NCI-H2227 (cell line): ENCODE data around the gene C7orf33.
"Not testable (repeated sequence)": the region's sequence is repeated elsewhere in the genome, so short reads cannot be mapped to it uniquely, and the experiment has no call there.

Experiments used
- DNase-seq: peaks from one replicate; lab custom pipeline; 2025; ENCODE audit not compliant: unreplicated experiment; lab: John Stamatoyannopoulos, UW

Gene C7orf33, protein sequence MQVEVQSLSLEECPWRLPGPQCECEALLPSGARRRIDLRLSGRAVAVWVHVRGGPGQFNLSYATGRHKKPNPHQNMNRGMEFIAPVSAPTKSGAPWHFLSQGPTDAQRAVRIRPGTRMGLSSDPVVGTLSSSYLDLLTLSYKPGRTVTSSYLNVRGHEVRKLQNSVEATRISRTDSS

DNA sequence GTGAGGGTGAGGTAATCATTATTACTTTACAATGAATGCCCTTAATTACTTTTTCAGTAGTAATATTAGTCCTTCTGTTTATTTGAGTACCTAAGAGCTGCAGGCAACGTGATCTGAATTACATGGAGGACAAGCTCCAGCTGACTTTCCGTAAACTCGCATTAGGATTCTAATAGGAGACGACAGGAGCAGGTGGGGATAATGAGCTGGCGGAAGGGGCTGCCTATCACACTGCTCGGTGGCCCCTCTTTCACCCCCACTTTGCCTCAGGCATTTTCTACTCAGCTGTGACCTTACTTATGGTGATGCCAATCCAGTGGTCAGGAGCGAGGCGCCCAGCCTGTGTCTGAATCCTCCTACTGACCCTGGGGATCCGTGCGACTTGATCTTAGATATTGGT lies at the start of gene C7orf33:
C7orf33 (plus strand) TSS at position 296 of the 400 bp plus-strand sequence. CDS start 160 bp downstream, outside the sequence.
- no peak for DNase-seq

DNA sequence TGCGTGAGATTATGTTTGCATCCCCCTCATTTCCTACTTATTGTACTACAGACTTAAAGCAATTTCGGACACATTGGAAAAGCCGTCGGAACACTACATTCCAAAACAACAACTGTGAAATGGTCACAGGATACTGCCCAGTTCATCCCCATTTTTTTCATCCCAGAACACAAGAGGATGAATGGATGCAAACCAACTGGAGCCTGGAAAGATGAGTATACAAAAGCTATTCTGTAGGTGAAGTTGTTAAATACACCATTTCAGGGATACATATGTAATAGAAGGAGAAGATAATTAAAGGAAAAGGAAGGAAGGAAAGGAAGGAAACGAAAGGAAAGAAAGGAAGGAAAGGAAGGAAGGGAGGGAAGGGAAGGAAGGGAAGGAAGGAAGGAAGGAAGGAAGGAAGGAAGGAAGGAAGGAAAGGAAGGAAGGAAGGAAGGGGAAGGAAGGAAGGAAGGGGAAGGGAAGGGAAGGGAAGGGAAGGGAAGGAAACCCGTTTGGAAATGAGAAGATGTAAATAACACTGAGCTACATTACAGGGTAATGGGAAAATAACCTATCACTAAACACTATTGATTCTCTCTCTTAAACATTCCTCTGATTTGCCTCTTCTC lies 48.6 kb upstream of the C7orf33 start:
- no peak for DNase-seq

DNA sequence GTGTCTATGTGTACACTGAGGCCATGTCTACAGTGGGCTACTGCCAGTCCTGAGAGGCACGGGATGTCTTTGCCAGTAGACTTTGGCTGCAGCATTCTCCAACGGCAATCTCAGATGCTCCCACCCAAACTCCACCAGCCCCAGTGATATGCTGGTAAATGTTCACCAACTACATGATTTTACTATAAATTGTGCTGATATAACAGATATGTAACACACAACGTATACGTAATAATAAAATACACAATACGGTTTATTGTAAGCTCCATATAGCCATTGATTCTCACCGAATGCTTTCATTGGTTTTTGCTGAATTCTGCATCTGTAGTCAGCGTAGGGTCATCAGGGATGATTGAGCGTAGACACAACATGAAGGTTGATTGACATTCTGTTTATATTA lies 47.3 kb upstream of the C7orf33 start:
- no peak for DNase-seq

DNA sequence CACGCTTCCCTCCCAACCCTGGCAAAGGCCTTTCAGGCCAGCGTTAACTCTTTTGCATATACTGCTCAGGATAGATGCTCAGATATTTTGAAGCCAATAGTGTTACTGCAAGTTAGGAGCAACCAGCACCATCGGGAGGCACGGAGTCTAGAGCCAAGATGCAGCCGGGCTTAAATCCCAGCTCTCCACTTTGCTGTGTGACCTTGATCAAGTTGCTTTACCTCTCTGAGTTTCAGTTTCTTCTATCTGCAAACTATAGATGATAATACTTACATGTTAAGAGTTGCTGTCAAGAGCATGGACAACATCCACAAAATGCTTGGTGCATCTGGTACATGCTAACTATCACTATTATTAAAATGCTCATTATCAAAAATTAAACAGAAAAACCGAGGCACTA lies 45.4 kb upstream of the C7orf33 start:
- no peak for DNase-seq

DNA sequence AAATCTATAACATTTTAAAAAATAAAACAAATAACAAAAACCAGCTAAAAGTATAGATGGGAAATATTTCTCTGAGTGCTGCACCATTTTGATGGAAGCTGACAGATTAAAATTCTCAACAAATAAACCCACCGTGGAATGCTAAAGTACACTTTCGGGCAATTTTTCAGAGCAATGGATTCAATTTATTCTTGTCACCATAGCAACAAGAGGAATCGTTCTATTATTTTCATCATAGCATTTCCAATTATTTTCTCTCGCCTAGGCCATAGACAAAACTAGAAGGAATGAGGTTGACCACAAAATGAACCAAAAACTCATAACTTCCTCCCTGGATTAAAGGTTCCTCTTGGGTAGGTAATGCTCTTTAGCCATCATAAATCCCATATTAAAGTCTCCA lies 44.6 kb upstream of the C7orf33 start:
- no peak for DNase-seq

DNA sequence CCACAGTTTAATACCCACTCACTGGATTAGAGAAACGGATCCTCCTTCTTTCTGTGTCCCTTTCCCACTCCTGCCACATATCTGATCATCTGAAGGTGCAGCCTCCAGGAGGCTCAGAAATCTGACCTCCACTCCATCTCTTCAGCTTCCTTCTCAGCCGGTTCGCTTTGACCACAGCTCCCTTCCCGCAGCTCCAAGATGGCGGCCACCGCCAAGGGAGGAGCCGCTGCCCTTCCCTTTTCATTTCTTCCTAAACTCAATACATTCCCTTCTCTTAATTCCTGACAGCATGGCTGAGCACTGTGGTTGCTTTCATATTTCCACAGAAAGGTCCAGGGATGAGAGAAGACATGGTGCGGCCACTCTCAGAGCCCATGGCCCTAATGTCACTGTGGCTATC lies 43.7 kb upstream of the C7orf33 start:
- DNase-seq, result no peak

DNA sequence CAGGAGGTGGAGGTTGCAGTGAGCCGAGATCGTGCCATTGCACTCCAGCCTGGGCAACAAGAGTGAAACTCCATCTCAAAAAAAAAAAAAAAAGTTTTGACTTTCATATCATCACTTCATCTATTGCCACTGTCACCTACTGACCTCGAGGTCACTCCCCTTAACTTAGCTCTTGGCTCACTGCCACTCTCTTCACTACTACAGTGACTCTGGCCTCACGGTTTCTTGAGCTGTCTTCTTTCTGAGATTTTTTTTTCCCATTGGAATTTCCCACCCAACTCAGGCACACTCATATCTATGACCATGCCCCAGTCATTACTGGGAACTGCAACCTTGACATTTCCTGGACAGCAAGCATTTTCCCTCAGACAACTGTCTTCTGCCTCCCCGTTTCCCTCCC lies 42.6 kb upstream of the C7orf33 start:
- no peak for DNase-seq

DNA sequence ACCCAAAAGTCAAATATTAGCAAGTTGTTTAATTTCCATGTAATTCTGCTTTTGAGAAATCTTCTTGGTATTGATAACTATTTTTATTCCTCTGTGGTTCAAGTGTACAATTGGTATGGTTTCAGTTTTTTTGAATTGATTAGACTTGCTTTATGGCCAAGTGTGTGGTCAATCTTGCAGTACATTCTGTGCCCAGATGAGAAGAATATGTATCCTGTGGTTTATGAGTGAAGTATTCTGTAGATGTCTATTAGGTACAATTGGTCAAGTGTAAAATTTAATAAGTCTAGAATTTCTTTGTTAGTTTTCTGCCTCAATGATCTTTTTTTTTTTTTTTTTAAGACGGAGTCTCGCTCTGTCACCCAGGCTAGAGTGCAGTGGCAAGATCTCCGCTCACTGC lies 36.6 kb upstream of the C7orf33 start:
- no peak for DNase-seq

DNA sequence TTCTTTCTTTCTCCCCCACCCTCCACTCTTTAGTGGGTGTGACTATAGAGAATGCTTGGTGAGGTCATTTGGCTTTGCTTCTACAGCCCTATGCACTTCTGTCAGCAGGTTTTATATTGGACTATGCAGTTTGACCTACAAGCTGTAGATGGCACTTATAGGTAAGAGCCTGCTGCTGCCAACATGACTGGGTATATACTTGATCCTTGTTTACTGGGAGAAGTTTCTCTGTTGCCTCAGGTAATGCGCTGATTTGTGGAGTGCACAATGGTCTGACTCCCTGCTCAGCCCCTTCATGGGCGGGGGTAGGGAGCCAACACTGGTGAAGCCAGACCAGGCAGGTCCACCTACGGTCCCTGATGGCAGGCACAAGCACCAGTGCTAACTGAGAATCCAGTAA lies 33.7 kb upstream of the C7orf33 start:
- no peak for DNase-seq

DNA sequence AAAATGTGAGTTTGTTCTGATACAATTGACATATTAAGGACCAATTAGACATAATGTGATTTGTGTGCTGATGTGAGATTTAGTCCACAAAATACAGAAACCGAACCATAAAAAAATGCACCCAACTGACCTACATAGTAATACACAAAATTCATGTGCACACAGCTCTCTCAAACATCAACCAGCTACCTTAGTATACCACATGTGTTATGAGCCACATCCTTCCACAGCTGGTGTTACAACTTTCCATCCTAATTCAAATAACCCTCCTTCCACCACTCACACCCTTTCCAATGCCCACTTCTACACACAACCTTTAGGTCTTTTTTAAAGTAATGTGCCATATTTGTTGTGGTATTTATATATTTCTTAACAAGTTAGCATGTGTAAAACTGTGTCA lies 31.7 kb upstream of the C7orf33 start:
- DNase-seq, result no peak

DNA sequence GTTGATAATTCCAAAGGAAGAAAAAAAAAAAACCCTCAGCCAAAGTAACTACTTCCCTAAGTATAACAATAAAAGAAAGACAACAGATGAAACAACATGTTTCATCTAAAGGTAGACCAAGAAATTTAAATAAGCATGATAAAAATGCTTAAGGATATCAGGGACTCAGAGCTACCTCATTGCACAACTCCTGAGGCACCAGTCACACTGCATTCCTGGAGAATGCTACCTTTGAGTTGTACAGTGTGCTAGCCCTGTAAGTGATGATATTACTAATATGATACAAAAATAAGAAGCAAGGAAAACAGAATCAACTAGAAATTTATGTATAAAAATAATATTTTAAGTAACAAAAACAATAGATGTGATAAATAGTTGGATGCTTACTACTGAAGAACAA lies 29.5 kb upstream of the C7orf33 start:
- no peak for DNase-seq

DNA sequence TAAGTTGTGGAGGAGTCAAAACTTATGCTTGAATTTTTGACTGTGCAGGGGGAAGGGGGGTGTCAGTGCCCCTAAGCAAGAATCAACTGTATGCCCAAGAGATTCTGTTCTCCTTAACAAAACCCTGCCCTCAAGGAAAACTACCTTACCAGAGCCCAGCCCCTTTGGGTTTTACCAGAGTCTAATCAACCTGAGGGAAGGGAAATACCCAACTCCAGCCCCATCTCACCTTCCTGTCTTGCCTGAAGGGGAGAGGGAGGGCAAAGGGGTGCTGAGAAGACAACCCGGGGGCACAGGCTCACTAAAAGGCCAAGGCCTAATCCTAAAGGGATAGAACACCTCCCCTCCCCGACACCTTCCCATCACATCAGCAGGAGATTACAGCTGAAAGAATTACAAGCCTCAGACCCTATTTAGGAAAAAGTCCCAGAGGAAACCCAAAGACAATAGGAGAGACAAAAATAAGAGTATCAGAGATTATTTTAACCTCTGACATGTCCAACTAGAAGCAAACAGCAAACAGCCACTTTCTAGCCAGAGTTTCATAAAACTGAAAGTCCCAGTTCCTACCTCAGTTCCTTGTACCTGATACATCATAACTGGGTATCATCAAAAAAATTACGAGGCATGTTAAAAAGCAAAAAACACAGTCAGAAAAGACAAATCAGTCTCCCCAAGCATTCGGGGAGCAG lies 26.8 kb upstream of the C7orf33 start:
- no peak for DNase-seq

DNA sequence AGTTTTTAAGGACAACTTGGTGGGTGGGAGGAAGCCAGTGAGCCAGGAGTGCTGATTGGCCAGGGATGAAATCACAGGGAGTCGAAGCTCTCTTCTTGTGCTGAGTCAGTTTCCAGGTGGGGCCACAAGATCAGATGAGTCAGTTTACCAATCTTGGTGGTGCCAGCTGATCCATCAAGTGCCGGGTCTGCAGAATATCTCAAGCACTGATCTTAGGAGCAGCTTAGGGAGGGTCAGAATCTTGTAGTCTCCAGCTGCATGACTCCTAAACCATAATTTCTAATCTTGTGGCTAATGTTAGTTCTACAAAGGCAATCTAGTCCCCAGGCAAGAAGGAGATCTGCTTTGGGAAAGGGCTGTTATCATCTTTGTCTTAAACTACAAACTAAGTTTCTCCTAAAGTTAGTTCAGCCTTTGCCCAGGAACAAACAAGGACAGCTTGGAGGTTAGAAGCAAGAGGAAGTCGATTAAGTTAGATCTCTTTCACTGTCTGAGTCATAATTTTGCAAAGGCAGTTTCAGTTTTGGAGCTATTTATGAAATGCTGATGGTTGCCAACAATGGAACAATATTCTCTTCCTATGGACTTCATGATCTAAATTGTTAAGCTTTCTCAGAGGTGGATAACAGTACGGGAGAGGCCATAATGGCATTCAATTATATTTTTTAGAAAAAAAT lies 26.2 kb upstream of the C7orf33 start:
- DNase-seq, result not testable (repeated sequence)

DNA sequence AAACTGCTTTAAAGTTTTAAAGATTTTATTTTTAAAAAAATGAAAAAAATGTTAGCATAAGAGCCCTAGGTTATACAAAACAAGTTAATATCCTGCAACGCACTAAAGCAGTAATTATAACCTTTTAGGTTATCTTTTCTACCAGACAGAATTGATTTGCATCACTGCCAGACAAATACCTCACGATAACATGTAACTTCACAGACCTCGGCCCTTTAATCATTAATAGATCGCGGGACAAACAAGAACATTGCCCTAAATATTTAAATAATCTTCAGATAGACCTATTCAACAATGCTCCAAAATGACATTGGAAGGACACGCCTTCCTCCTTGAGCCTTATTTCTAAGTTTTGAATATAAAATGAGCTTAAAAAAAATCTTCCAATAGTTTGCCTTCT lies 23.8 kb upstream of the C7orf33 start:
- no peak for DNase-seq

DNA sequence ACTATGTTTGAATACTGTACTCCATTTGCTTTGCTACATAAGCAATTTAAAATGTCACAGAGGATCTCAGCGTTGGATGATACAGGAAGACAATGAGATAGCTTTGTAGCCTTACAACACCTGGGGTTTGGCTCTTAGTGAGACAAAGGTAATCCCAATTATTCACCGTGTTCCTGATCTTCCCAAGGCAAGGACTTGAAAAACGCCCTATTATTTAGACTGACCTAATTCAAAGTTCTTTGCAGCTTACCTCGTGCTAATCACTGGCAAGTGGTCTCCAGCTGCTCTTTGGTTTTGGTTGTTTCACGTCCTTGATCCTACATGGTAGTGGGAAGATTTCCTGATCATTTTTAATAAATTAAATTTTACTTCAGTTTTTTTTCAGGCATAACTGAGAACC lies 23.0 kb upstream of the C7orf33 start:
- DNase-seq, result peak; percentile 44

DNA sequence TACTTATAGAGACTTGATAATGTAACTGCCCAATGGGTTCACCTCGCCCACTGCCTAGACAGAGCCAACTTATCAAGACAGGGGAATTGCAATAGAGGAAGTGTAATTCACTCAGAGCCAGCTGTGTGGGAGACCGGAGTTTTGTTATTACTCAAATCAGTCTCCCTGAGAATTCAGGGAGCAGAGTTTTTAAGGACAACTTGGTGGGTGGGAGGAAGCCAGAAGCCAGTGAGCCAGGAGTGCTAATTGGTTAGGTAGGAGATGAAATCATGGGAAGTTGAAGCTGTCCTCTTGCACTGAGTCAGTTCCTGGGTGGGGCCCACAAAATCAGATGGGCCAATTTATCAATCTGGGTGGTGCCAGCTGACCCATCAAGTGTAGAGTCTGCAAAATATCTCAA lies 20.1 kb upstream of the C7orf33 start:
- DNase-seq, result no peak

DNA sequence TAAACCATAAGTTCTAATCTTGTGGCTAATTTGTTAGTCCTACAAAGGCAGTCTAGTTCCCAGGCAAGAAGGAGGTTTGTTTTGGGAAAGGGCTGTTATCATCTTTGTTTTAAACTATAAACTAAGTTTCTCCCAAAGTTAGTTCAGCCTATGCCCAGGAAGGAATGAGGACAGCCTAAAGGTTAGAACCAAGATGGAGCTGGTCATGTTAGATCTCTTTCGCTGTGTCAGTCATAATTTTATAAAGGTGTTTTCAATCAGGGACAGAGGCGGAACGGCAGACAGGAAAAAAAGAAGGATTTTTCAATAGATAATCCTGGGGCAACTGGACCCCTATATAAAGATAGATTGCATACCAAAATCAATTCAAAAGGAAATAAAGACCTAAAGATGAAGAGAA lies 19.6 kb upstream of the C7orf33 start:
- DNase-seq, result not testable (repeated sequence)

DNA sequence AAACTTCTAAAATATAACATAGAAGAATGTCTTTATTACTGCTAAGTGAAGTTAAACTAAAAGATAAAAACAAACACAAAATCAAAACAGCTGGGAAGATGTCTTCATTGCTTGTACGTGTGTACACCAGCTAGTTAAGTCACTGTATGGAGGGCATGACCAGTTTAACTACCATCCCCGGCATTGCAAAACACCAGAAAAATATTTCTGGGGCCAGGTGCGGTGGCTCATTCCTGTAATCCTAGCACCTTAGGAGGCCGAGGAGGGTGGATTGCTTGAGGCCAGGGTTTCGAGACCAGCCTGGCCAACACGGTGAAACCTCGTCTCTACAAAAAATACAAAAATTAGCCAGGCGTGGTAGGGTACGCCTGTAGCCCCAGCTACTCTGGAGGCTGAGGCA lies 19.2 kb upstream of the C7orf33 start:
- DNase-seq, result no peak

DNA sequence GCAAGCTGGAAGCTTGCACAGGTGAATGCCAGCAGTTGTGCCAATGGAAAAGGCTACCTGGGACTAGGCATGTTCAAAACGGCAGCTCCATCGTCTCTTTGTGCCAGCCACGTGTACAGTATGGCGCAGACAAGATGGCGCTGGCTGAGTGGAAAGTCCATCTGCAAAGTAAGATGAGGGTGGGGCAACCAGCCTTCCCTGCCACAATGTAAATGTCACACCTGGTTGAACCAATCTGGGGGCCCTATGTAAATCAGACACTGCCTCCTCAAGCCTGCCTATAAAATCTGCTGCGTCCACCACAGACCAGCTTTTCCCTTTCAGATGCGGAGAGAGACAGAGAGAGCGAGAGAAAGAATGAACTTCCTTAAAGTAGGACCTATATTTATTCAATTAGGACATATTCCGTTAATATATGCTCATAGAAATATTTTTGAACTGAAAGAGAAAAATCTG lies 18.5 kb upstream of the C7orf33 start:
- no peak for DNase-seq

DNA sequence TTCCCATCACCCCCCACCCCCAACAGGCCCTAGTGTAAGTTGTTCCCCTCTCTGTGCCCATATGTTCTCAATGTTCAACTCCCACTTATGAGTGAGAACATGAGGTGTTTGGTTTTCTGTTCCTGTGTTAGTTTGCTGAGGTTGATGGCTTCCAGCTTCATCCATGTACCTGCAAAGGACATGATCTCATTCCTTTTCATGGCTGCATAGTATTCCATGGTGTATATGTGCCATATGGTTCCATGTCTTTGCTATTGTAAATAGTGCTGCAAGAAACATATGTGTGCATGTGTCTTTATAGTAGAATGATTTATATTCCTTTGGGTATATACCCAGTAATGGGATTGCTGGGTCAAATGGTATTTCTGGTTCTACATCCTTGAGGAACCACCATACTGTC lies 17.0 kb upstream of the C7orf33 start:
- DNase-seq, result not testable (repeated sequence)

DNA sequence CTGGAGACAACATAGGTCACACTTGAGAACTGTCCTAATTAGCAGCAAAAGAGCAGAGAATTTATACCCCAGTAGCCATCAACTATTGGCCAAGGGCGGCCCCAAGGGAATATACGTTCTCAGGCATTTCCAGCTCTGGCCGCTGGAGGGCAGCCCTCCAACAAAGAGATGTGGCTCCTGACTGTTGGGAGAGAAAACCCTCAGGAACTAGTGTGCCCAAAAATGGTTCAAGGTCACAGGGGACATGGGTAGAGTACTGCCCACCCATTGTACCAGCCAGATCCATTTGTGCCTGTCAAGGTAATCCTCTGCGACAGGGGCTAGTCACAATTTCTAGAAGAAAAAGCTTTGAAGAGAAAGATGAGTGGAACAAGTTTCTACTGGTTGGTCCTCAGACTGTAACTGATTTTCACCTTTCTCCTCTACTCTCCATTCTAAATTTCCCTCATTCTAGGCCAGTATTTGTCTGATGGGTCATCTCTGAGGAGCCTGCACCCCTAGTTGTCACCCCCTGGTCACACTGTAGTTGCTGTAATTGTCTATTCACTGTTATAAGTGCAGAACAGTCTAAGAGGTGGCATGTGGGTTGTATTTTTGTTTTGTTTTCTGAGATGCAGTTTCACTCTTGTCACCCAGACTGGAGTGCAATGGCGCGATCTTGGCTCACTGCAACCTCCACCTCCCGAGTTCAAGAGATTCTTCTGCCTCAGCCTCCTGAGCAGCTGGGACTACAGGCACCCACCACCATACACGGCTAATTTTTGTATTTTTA lies 14.7 kb upstream of the C7orf33 start:
- peak; percentile 59 for DNase-seq
